GM12892 (cell line): Measurements from ENCODE around the gene ESRRG.

ENCODE experiments used
- DNase-seq: peaks from one replicate; pipeline ENCODE4 v3.0.0; 2011; ENCODE audit not compliant: insufficient read length
- FAIRE-seq: peaks from 2 replicates; lab custom pipeline; 2011; peaks lifted over from hg19 to GRCh38; lab: Jason Lieb, UNC
- POLR2A ChIP-seq: IDR thresholded peaks from 2 replicates; pipeline ENCODE4 v1.6.1; 2011; ENCODE audit warnings: low read depth, low read length, control low read depth
- POLR2AphosphoS5 ChIP-seq: IDR thresholded peaks from 2 replicates; pipeline ENCODE4 v1.6.1; 2011; ENCODE audit warnings: low read depth, low read length, control low read depth
- TAF1 ChIP-seq: IDR thresholded peaks from 2 replicates; pipeline ENCODE4 v1.6.1; 2011; ENCODE audit warnings: low read depth, mild to moderate bottlenecking, control low read depth, low read length, borderline replicate concordance

Gene ESRRG

DNA sequence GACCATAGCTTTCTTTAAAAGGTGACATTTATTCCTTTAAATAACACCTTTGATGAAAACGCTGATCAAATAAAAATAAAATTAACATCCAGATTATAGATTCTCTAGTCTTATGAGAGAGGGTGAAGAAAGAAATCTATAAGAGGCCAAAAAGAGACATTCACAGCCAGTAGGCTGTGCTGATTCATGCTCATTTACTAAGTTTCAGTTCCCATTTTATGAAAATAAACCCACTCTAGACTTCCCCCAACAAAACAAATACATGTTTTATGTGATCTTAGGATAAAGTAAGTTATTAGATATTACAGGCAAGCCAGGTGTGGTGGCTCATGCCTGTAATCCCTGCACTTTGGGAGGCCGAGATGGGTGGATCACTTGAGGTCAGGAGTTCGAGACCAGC lies 21.1 kb downstream of the ESRRG start:
- no peak for DNase-seq

DNA sequence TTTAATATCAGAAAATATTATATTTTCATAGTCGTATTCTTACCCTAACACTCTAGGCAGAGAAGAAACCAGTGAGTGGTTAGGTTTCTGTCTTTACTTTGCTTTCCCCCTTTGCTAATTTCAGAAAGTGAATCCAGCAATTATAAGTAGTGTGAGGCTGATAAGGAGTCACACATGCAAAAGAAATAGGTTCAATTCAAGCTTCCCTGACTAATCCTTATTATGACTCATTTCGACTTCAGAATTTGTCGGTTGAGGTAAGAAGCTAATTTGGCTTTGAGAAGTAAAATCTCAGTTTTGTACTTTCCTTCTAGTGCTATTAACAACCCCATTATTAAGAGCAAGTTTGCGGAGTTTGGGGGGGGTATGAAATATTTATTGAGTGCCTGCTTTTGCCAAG lies 22.4 kb downstream of the ESRRG start:
- no peak for TF ChIP-seq TAF1
- no peak for TF ChIP-seq POLR2AphosphoS5
- TF ChIP-seq POLR2A = no peak
- FAIRE-seq = no peak
- DNase-seq = no peak

More for the DNA sequence above, 21.1 kb downstream of the ESRRG start:
- FAIRE-seq = no peak
- TF ChIP-seq POLR2A = no peak
- TF ChIP-seq TAF1 = no peak

DNA sequence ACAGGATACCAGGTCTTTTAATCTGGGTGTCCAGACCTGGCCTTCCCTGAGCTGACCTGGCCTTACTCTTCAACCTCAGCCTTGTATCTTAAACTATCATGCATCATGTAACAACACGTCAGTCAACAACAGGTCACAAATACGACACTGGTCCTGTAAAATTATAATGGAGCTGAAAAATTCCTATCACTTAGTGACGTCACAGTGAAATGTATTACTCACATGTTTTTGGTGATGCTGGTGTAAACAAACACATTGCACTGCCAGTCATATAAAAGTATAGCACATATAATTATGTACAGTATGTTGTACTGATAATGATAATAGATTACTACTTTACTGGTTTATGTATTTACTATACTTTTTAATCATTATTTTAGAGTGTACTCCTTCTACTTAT lies 31.5 kb downstream of the ESRRG start:
- peak; percentile 5 for FAIRE-seq
- DNase-seq = no peak
- no peak for TF ChIP-seq POLR2A

DNA sequence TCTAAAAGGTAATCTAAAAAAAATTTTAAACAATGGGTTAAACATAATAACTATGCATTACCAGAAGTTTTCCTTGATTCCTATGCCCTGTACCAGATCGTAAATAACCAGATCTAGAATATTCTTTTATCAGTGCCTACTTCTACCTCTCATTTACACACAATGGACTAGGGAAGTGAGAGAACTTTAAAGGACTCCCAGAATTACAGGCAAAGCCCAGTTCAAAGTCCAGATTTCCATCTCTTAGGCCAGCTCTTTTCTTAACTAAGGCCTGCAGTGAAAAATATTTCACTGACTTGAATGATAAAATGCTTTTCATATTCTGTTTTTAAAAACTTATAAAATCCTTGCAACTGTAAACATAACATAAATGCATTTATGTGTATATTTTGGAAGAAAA lies 32.6 kb downstream of the ESRRG start:
- TF ChIP-seq POLR2A (no peak), TAF1 (no peak), POLR2AphosphoS5 (no peak)
- no peak for FAIRE-seq
- no peak for DNase-seq

DNA sequence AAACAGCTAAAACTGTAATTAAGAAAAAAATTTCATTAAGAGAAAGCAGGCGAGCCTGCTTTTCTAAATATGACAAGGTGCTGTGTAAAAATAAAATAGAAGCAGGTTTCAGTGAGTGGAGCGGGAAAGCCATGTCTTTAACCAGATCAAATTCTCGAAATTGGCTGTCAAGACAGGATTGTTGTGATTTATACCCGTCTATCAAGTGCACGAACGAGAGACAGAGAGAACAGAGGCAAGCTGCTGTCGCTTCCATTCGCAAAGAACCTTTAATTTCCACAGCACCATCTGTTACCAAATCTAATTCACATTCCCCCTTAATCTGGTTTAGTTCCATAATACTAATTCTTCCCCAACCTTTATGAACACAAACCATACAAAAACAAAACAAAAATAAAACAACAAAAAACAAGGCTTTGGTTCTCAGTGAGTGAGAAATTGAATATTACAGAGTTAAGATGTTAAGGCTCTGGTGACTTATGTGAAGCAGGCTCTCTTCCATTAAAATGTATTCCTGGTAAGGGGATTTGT lies 35.0 kb downstream of the ESRRG start:
- TF ChIP-seq POLR2AphosphoS5 (no peak), TAF1 (no peak), POLR2A (no peak)
- no peak for DNase-seq
- FAIRE-seq = no peak

DNA sequence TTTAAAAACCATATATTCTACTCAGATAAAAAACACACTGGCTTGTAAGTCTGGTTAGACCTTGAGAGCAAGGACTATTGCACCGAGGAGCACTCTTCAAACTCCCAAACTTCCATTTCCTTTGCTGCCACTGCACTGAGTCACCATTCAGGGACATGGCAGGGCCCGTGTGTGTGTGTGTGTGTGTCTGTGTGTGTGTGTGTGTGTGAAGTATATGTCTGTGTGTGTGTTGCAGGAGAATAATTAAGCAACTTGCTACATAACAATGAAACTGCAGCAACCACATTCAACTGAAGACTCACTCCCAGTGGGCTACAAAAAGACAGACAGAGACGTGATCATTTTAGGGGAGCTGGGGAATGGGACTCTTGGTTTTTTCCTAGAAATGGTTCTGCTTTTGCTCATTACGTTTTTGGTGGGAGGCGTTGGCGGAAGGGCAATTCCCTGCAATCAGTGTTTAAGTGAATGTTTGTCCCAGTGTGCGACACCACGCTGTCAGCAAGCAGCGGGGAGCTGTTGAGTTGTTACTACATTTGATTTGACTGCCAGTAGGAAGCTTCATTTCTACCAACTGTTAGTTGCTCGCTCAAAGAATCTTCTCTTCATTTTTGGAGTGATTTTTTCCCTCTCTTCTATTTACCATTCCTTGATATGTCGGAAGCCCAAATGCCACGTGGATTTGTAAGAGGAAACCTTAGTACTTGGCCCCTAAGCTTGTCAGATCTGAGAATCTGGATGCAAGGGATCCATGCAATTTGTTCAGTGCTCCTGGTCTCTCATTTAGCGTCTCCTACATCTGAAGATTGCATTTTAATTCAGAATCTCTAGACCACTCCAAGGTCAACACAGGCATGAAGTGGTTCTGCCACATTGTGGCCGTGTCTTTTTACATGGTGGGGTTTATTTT lies 36.1 kb downstream of the ESRRG start:
- DNase-seq (no peak), FAIRE-seq (no peak)
- TF ChIP-seq TAF1 = no peak
- TF ChIP-seq POLR2AphosphoS5 = no peak
- TF ChIP-seq POLR2A = no peak

DNA sequence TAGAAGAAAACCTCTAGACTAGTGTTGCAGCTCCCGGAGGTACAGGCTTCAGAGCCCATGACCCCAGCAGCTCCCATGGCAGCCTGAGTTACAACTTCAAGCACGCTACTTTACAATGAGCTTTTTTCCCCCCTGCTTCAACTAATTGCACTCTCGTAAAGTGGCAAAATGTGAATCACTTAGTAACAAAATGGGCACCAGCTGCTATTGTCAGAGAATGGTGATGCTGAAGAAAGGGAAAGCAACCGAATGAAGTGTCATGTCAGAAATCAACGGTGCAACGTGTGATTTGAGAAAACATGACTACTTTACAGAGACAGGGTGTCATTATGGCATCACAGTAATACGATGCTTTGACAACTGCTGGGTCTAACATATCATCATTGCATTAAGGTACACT lies 40.5 kb downstream of the ESRRG start:
- FAIRE-seq (no peak), DNase-seq (no peak)
- TF ChIP-seq POLR2A = no peak
- TF ChIP-seq TAF1 = no peak
- TF ChIP-seq POLR2AphosphoS5 = no peak

DNA sequence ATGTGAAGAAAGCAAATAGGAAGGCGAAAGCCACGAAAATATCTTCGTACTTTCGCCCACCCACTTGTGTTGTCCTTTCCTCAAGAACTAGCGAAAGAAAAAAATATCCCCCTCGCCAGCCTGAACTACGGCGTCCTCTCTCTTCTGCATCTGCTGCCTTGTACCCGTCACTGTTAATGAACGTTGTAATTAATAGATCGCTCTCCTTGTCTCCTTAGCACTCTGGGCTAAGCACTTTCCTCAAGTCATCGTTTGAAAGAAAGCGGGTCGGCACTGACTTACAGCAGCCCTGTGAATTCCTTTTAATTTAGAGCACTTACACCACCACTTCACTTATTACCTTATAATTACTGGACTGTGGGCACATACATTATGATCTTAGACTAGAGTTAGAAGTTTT lies 44.1 kb downstream of the ESRRG start:
- FAIRE-seq = no peak
- DNase-seq = no peak
- TF ChIP-seq TAF1 = no peak
- no peak for TF ChIP-seq POLR2A
- TF ChIP-seq POLR2AphosphoS5 = no peak

DNA sequence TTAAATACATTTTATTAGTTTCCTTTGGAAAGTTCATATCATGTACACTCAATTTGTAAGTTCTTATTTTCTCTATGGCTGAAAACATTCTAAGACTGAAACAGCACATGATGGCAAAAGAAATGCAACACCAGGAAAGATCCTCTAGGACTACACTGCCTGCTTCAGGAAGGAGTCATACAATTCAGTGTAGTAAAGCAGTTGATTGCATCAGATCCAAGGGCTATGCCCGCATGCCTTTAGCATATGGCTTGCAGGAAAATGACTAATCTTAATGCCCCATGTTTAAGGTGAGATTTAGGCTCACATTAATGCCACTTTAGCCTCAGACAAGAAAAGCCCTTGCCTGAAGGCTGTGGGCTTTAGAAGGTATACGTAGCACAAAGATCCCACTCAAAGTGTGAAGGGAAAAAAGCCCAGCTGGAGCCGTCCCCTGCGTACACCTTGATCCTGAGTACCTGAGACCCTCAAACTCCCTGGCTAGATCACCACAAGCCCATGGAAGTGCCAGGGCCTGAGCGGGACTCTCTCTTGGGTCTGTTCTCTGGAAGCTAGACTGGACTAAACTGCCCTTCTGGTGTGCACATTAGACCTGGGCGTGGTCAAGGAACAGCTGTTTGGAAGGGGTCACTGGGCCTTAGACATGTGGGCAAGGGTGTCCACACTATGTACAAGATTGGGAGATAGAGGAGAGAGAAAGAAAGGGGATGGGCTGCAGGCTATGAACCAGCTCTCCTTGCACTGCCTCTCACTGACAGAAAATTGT lies 52.9 kb downstream of the ESRRG start:
- TF ChIP-seq POLR2AphosphoS5 (no peak), POLR2A (no peak), TAF1 (no peak)
- no peak for FAIRE-seq
- DNase-seq = no peak

DNA sequence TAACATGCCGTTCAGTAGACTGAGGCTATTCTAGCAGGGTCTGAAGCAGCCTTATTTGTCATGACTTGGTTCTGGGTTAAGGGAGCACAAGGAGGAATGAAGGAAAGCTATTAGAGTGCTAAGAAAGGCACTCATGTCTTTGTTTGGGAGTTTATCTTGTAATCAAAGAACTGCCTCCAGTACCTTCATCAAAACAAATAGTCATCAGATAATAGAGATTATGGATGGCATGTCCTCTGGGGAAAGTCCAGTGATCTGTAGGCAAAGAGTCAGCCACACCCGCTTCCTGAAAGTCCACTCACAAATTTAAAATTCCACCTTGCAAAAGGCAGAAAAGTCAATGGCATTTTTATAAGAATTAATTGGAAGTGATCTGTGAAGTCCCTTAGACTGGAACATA lies 56.8 kb downstream of the ESRRG start:
- FAIRE-seq (no peak), DNase-seq (no peak)
- TF ChIP-seq TAF1 (no peak), POLR2A (no peak), POLR2AphosphoS5 (no peak)

DNA sequence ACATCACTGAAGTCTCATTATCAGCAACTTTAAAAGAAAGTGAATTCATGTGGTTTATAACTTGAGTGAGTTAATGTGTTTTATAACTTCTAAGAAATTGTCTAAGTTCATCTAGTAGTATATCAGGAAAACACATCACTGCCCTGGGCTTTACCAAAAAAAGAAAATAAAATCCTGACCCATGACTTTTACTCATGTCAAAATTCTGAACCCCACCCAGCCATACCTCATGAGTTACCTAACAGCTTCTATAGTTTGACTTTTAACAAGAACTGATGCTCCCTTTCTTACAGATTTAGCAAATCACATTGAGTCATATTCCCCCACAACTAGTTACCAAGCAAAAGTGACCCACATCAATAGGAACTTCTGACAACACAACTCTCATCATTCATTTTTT lies 57.4 kb downstream of the ESRRG start:
- no peak for FAIRE-seq
- DNase-seq = no peak
- TF ChIP-seq POLR2A (no peak), POLR2AphosphoS5 (no peak), TAF1 (no peak)

DNA sequence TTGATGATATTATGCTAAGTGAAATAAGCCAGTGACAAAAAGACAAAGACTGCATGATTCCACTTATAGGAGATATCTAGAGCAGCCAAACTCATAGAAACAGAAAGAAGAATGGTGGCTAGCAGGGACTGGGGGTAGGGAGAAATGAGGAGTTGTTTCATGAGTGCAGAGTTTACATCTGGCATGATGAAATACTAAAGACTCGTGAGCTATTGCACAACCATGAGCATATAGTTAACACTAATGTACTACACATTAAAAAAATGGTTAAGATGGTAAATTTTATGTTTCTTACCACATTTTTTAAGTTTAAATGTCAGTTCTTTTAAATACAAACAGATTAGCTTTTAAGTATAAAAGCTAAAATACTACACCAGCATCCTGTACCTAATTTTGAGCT lies 57.8 kb downstream of the ESRRG start:
- no peak for FAIRE-seq
- TF ChIP-seq TAF1 = no peak
- TF ChIP-seq POLR2A = no peak
- TF ChIP-seq POLR2AphosphoS5 = no peak
- no peak for DNase-seq
